ENCODE measurements around the gene KY.

KY gene

GRCh38 chr3:134640872-134641470 is 9.9 kb downstream of the KY start:
- no peak for TF ChIP-seq TAF1 (IDR thresholded peaks at IDR 0.05; ENCODE audit: borderline replicate concordance, low read depth, low read length)
- TF ChIP-seq POLR2A (IDR thresholded peaks at IDR 0.05; ENCODE audit: low read depth, low read length) = no peak
- TF ChIP-seq POLR2AphosphoS5 (IDR thresholded peaks at IDR 0.05; ENCODE audit: low read depth, low read length) = no peak
- FAIRE-seq (no peak), DNase-seq (ENCODE audit: insufficient read length) (no peak)

- FAIRE-seq (no peak), DNase-seq (ENCODE audit: insufficient read length) (no peak)
- TF ChIP-seq POLR2A (IDR thresholded peaks at IDR 0.05; ENCODE audit: low read depth, low read length) = no peak
- no peak for TF ChIP-seq POLR2AphosphoS5 (IDR thresholded peaks at IDR 0.05; ENCODE audit: low read depth, low read length)
- no peak for TF ChIP-seq TAF1 (IDR thresholded peaks at IDR 0.05; ENCODE audit: borderline replicate concordance, low read depth, low read length)
Observed at GRCh38 chr3:134640378-134640777, 10.4 kb downstream of the KY start.

- TF ChIP-seq TAF1 (IDR thresholded peaks at IDR 0.05; ENCODE audit: borderline replicate concordance, low read depth, low read length) (no peak), POLR2A (IDR thresholded peaks at IDR 0.05; ENCODE audit: low read depth, low read length) (no peak), POLR2AphosphoS5 (IDR thresholded peaks at IDR 0.05; ENCODE audit: low read depth, low read length) (no peak)
- DNase-seq (ENCODE audit: insufficient read length) (no peak), FAIRE-seq (no peak)
Observed at GRCh38 chr3:134638385-134639030, 12.3 kb downstream of the KY start.

- no peak for FAIRE-seq
- DNase-seq (ENCODE audit: insufficient read length) = no peak
- TF ChIP-seq POLR2A (IDR thresholded peaks at IDR 0.05; ENCODE audit: low read depth, low read length) (no peak), POLR2AphosphoS5 (IDR thresholded peaks at IDR 0.05; ENCODE audit: low read depth, low read length) (no peak), TAF1 (IDR thresholded peaks at IDR 0.05; ENCODE audit: borderline replicate concordance, low read depth, low read length) (no peak)
Observed at GRCh38 chr3:134636406-134636805, 14.4 kb downstream of the KY start.

DNA sequence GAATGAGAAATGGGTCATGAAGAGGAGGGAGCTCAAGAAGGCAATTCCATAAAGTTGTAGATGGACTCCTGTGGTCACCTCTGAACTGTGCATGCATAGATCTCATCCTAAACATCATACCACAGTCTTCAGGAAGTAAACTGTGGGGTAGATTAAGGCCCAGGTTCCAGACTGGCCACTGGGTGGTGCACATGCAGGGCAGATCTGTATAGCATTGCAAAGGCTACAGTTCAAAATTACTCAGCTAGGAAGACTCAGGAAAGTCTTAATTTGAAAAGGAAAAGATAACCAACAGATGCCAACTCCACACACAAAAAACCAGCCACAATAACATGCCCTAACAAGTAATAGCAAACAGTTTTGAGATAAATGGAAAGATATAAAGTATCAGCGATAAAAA is 20.3 kb downstream of the KY start:
- no peak for FAIRE-seq
- TF ChIP-seq POLR2AphosphoS5 (IDR thresholded peaks at IDR 0.05; ENCODE audit: low read depth, low read length) (no peak), POLR2A (IDR thresholded peaks at IDR 0.05; ENCODE audit: low read depth, low read length) (no peak), TAF1 (IDR thresholded peaks at IDR 0.05; ENCODE audit: borderline replicate concordance, low read depth, low read length) (no peak)
- DNase-seq (ENCODE audit: insufficient read length) = no peak

GRCh38 chr3:134628884-134629283 is 21.9 kb downstream of the KY start:
- DNase-seq (ENCODE audit: insufficient read length) (no peak), FAIRE-seq (no peak)
- TF ChIP-seq POLR2AphosphoS5 (IDR thresholded peaks at IDR 0.05; ENCODE audit: low read depth, low read length) (no peak), TAF1 (IDR thresholded peaks at IDR 0.05; ENCODE audit: borderline replicate concordance, low read depth, low read length) (no peak), POLR2A (IDR thresholded peaks at IDR 0.05; ENCODE audit: low read depth, low read length) (no peak)

DNA sequence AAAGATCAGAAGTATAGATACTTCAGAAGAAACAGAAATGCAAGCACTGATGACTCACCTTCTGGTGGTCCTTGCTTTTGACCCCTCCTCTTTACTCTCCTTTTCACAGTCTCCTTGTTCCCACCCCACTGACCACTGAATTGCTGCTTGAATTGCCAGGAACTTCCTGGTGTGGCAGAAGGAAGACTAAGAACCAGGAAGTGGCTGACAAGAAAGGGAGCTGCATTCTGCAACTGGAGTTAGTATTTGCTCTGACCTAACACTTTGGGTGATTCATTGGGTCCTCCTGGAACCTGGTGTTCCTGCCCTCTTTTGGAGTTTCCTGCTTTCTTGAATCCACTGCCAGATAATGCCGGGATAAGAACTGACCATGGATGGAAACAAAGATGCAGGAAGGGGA is 23.0 kb downstream of the KY start:
- no peak for DNase-seq (ENCODE audit: insufficient read length)
- TF ChIP-seq TAF1 (IDR thresholded peaks at IDR 0.05; ENCODE audit: borderline replicate concordance, low read depth, low read length) (no peak), POLR2A (IDR thresholded peaks at IDR 0.05; ENCODE audit: low read depth, low read length) (no peak), POLR2AphosphoS5 (IDR thresholded peaks at IDR 0.05; ENCODE audit: low read depth, low read length) (no peak)
- FAIRE-seq = no peak

DNA sequence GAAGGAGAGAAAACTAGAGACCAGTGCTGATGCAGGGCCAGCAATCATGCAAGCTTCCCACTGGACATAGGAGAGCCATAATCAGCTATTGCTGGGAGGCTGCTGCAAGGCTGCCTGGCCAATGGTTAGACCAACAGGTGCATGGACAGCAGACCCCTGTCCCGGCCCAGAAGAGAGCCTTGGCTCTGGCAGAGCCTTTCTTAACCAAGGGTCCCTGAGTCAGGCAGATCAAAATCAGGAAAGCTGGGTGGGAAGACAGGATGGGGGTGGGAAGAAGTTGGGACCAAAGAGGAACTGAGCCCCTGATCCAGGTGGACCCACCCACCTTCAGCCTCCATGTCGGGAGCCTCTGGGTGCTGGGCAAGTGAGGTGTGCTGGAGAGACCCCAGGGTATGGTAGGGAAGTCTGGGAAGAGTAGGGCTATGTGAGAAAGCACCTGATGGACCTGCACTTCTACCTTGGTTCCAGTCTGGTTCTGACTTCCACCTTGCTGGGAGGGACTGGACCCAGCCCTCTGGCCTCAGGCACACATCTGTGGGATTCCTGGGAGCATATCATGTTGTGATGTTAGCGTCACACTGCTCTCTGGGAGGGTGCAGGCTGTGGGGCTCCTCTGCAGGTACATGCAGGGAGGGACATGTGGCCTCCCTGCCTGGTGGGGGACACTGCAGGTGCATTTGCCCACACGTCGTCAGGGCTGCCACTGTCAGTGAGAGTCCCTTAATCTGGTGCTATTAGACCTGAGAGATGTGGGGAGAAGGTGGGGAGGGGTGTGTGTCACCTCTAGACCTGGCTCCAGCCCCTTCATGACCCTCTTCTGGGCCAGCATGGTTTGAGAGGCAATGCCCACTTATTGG is 24.7 kb downstream of the KY start:
- DNase-seq (ENCODE audit: insufficient read length) = no peak
- no peak for FAIRE-seq
- TF ChIP-seq POLR2A (IDR thresholded peaks at IDR 0.05; ENCODE audit: low read depth, low read length) (no peak), TAF1 (IDR thresholded peaks at IDR 0.05; ENCODE audit: borderline replicate concordance, low read depth, low read length) (no peak), POLR2AphosphoS5 (IDR thresholded peaks at IDR 0.05; ENCODE audit: low read depth, low read length) (no peak)

DNA sequence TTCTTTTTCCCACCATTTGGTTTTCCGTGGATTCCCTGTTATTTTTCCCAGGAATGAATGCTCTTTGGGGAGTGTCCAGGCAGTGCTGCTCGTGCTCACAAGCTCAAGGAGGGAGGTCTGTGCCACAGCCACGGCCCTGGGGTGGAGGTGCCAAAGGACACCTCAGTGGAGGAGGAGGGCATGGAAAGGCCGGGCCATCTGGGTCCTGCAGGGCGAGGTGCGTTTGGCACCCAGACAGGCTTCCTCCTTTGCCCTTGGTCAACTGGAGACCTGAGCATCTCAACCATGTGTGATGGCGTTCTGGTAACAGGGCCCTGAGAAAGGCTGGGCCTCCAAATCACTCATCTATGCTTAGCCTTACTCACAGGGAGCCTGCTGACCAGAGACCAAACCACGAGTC is 25.4 kb downstream of the KY start:
- FAIRE-seq (no peak), DNase-seq (ENCODE audit: insufficient read length) (no peak)
- TF ChIP-seq TAF1 (IDR thresholded peaks at IDR 0.05; ENCODE audit: borderline replicate concordance, low read depth, low read length) (no peak), POLR2AphosphoS5 (IDR thresholded peaks at IDR 0.05; ENCODE audit: low read depth, low read length) (no peak), POLR2A (IDR thresholded peaks at IDR 0.05; ENCODE audit: low read depth, low read length) (no peak)

GRCh38 chr3:134624537-134625287 is 26.1 kb downstream of the KY start:
- DNase-seq (ENCODE audit: insufficient read length) (no peak), FAIRE-seq (no peak)
- TF ChIP-seq POLR2AphosphoS5 (IDR thresholded peaks at IDR 0.05; ENCODE audit: low read depth, low read length) (no peak), TAF1 (IDR thresholded peaks at IDR 0.05; ENCODE audit: borderline replicate concordance, low read depth, low read length) (no peak), POLR2A (IDR thresholded peaks at IDR 0.05; ENCODE audit: low read depth, low read length) (no peak)

GRCh38 chr3:134623615-134624245 is 27.1 kb downstream of the KY start:
- DNase-seq (ENCODE audit: insufficient read length) (no peak), FAIRE-seq (no peak)
- no peak for TF ChIP-seq TAF1 (IDR thresholded peaks at IDR 0.05; ENCODE audit: borderline replicate concordance, low read depth, low read length)
- no peak for TF ChIP-seq POLR2A (IDR thresholded peaks at IDR 0.05; ENCODE audit: low read depth, low read length)
- TF ChIP-seq POLR2AphosphoS5 (IDR thresholded peaks at IDR 0.05; ENCODE audit: low read depth, low read length) = no peak
